Mammary epithelial cell (primary cell): Measurements from ENCODE around the gene IMP3.
"Not testable (repeated sequence)": the region's sequence is repeated elsewhere in the genome, so short reads cannot be mapped to it uniquely, and the experiment has no call there.

Experiments
- EZH2 ChIP-seq: IDR thresholded peaks from 2 replicates; pipeline ENCODE4 v1.6.1; 2012; ENCODE audit warnings: low read length, inconsistent platforms, borderline replicate concordance
- TF ChIP-seq, protein P1 (sequence below), 2 donors: IDR thresholded peaks in 1 of 2; conservative IDR thresholded peaks in 1 of 2; 2 replicates each; pipeline ENCODE4 v1.5.1; 2011 to 2012; ENCODE audit warnings: inconsistent platforms in 2 of 2, low read length in 2 of 2, mild to moderate bottlenecking in 2 of 2, control low read depth in 1 of 2, low read depth in 1 of 2; ENCODE audit not compliant: insufficient read depth in 1 of 2; ENCODE audit errors: extremely low read depth in 1 of 2

DNA sequence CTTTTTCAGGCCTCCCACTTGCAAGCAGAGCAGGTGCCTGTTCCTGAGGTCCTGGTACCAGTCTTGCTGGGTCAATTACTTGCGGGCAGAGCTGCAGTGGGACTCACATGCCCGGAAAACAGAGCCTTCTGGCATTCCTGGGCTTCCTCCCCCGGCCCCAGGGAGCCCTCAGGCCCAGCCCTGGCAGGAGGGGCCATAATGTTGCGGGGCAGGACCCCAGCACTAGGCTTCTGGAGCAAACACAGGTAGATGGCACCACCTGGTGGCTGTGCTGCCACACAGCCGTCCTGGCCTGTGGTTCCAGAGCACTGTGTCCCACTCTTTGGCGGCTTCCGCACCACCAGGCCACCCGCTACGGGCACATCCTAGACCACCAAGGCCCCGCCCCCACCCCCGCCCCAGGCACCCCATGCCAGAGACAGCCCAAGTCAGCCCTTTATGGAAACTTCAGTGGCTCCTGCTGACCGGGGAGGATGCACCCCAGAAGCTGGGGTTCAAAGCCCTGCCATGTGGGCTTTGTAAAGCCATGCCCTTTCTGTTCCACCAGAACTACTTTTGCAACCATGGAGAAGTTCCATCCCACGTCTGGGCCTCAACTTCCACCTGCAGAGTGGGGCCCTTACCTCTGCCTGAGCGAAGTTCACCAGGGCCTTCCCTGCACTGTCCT, 43.8 kb upstream of the IMP3 start:
- TF ChIP-seq, protein P1, sequence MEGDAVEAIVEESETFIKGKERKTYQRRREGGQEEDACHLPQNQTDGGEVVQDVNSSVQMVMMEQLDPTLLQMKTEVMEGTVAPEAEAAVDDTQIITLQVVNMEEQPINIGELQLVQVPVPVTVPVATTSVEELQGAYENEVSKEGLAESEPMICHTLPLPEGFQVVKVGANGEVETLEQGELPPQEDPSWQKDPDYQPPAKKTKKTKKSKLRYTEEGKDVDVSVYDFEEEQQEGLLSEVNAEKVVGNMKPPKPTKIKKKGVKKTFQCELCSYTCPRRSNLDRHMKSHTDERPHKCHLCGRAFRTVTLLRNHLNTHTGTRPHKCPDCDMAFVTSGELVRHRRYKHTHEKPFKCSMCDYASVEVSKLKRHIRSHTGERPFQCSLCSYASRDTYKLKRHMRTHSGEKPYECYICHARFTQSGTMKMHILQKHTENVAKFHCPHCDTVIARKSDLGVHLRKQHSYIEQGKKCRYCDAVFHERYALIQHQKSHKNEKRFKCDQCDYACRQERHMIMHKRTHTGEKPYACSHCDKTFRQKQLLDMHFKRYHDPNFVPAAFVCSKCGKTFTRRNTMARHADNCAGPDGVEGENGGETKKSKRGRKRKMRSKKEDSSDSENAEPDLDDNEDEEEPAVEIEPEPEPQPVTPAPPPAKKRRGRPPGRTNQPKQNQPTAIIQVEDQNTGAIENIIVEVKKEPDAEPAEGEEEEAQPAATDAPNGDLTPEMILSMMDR (conservative IDR thresholded peaks at IDR 0.05 in 1 of 2, IDR thresholded peaks at IDR 0.05 in 1 of 2; ENCODE audit: extremely low read depth in 1 of 2, insufficient read depth in 1 of 2, low read depth in 1 of 2, low read length in 2 of 2): peak; percentile 70 to 73
- not testable (repeated sequence) for TF ChIP-seq EZH2
